Nucleus accumbens (tissue), 56 donors: Measurements from ENCODE around the gene FANCL.
A peak's percentile ranks its signal among the peaks of the same experiment; 100 is the strongest.
"Not testable (repeated sequence)": the region's sequence is repeated elsewhere in the genome, so short reads cannot be mapped to it uniquely, and the experiment has no call there.

ENCODE experiments used
- DNase-seq, 56 donors: peaks; one replicate each; lab custom pipeline; 2025; lab: John Stamatoyannopoulos, UW

The FANCL gene

DNA sequence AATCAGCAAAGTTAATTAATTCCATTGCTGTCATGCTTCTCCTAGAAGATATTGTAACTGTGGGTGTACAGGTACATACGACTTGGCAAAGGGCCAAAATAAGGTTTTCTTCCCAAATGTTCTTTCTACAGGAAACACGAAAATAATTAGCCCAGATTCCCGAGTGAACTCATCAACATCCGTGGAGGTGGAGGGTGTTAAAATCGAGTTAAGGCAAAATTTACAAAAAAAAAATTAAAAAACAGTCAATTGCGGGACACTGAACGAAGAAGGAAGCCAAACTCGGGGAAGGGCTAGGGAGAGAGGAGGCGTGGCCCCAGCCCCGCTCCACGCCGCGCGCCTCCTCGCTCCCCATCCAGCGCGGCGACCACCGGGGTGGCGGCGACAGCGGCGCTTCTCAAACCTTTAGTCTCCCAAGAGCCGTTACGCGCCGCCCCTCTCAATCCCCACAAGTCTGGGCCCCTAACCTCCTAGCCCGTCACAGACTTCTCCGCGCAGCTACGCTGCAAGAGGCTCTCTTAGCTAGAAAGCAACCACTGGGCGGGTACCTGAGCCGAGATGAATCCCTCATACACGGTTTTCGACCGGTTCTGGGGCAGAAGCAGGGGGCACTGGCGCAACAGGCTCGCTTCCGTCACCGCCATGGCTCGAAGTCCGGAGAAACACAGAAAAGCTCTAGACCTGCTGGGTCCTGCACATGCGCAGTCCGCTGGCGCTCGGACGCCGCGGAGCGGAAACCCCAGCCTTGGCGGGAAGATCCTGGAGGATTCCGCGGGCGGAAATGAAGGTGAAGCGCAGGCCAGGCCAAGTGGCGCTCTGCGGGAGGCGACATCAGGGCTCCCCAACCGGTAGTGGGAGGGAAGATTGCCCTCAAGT, at the start of gene FANCL:
Gene FANCL, minus strand, starts transcription at position 656 of the 876 bp plus-strand sequence. Its CDS starts 12 bp downstream, at position 644.
- peak; percentile 7 to 92 (median 83) for DNase-seq

DNA sequence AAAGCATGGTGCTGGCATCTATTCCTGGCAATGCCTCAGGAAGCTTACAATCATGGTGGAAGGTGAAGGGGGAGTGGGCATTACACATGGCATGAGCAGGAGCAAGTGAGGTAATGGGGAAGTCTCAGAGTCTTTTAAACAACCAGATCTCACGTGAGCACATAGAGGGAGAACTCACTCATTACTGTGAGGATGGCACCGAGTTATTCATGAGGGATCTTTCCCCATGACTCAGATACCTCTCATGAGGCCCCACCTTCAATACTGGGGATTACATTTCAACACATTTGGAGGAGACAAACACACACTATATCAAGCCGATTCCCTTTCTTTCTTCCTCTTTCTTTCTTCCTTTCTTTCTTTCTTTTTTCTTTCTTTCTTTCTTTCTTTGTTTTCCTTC, 47.9 kb upstream of the FANCL start:
- no peak for DNase-seq

DNA sequence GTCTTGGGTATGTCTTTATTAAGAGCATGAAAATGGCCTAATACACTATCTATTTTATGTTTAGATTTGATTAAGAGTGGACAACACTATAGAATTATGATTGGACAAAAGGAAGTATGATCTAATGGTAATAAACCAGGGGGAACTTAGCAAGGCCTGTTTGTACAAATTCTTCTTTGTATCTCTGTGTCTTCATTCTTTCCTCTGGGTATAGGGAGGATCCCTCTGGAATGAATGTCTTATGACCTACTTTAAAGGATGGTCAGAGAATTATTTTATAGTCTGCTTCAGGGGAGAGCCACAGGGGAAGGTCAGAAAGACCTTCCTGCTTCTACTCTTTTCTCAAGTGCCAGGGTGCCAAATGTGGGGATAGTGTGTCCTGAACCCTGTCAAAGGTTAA, 42.8 kb upstream of the FANCL start:
- no peak for DNase-seq

DNA sequence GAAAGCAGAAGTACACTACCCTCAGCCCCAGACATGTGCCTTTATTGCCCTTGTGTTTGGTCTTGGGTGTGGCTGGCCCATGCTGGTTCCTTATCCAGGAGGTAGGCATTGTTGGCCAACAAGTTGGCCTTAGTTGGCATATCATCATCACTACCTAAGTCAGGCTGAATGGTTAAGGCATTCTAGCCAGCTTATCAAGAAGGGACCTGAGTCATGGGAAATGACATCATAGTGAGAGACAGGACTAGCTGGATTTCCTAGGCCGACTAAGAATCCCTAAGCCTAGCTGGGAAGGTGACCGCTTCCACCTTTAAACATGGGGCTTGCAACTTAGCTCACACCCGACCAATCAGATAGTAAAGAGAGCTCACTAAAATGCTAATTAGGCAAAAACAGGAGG, 34.0 kb upstream of the FANCL start:
- not testable (repeated sequence) for DNase-seq

DNA sequence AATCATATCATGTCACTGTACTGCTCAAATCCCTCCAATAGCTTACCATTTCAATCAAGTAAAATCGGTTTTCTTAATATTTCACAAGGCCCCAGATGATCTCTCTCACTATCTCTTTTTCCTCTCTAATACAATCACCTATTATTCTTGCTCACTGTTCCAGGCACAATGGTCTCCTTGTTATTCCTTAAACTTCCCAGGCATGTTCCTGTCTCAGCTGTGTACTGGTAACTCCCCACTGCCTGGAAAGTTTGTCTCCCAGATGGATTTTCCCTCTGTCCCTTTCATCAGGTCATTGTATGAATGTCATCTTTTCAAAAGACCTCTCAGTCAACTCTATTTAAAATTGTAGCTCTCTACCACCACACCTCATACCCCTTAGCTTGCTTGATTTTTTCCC, 30.7 kb upstream of the FANCL start:
- DNase-seq, result peak in 9 of 56 donors; percentile 0 to 38 (median 8)

DNA sequence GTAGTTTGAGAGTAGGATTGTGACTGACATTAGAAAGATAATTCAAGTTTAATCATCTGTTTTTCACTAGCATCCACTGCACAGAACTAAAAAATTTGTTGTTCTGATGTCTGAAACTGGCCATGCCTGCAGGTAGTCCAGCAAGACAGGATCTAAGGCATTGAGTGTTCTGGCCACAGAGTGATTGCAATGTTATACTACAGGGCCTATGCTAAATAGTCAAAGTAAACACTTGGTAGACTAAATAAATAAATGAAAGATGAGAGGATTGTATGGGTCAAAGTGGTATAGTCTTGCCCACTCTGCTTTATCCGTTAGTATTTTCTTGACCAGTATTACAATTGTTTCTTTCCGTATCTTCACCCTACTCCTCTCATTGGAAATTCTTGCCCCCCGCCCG, 27.6 kb upstream of the FANCL start:
- no peak for DNase-seq

DNA sequence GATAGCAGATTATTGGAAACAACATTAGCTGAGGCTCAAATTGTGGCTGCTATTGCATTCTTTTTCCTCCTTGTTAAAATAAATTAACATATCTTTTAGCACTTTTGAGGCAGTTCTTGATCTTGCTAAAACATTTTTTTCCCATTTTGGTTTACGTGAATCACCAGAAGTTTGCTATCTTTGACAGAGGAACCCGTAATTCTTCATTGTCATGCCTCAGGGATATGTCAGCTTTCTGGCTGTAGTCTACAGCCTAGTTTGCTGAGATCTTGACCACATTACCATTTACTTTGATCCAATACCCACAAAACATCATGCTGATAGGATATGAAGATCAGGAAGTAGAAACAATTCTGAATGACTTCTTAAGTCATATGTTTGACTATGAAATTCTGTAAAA, 25.1 kb upstream of the FANCL start:
- no peak for DNase-seq

DNA sequence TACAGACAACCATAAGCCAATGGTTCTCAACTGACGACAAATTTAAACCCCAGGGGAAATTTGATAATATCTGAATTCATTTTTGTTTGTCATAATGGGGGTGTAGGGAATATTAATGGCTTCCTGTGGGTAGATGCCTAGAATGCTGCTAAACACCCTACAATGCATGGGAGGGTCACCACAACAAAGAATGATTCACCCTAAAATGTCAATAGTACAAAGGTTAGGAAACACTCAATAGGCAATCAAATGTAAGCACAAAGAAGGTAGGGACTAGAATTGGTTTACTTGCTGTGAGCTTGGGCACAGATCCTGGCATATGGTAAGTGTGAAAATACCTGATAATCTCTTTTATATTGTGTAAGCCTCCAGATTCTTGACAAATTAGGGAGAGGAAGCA, 20.1 kb upstream of the FANCL start:
- DNase-seq, result no peak

DNA sequence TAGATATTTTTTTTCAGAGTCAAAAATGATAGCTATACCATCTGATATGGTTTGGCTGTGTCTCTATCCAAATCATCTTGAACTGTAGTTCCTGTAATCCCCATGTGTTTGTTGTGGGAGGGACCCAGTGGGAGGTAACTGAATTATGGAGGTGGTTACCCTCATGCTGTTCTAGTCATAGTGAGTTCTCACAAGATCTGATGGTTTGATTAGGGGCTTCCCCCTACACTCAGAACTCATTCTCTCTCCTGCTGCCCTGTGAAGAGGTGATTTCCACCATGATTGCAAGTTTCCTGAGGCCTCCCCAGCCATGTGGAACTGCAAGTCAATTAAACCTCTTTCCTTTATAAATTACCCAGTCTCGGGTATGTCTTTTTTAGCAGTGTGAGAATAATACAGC, 17.3 kb upstream of the FANCL start:
- not testable (repeated sequence) for DNase-seq

DNA sequence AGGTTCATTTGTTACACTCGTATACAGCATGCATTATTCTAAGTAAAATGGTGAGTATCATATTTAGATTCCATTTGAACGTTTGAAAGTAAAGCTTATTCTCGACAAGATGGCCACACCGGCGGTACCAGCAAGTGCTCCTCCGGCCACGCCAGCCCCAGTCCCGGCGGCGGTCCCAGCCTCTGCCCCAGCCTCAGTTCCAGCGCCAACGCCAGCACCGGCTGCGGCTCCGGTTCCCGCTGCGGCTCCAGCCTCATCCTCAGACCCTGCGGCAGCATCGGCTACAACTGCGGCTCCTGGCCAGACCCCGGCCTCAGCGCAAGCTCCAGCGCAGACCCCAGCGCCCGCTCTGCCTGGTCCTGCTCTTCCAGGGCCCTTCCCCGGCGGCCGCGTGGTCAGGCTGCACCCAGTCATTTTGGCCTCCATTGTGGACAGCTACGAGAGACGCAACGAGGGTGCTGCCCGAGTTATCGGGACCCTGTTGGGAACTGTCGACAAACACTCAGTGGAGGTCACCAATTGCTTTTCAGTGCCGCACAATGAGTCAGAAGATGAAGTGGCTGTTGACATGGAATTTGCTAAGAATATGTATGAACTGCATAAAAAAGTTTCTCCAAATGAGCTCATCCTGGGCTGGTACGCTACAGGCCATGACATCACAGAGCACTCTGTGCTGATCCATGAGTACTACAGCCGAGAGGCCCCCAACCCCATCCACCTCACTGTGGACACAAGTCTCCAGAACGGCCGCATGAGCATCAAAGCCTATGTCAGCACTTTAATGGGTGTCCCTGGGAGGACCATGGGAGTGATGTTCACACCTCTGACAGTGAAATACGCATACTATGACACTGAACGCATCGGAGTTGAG, 10.4 kb upstream of the FANCL start:
- not testable (repeated sequence) for DNase-seq

DNA sequence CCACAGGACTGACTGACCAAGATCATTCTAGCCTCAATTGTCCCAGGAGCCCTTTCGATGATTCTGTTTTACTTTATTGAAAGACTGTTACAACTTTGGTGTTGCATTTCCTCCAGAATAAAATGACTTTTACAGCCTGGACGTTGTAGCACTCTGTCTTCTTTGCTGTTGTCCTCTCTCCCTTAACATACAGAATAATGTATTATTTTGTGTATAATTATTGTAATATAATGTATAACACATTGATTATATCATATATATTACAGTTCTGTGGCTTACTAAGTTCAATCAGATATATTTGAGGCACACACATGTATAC, 380 bp upstream of the FANCL start:
- DNase-seq, result no peak

DNA sequence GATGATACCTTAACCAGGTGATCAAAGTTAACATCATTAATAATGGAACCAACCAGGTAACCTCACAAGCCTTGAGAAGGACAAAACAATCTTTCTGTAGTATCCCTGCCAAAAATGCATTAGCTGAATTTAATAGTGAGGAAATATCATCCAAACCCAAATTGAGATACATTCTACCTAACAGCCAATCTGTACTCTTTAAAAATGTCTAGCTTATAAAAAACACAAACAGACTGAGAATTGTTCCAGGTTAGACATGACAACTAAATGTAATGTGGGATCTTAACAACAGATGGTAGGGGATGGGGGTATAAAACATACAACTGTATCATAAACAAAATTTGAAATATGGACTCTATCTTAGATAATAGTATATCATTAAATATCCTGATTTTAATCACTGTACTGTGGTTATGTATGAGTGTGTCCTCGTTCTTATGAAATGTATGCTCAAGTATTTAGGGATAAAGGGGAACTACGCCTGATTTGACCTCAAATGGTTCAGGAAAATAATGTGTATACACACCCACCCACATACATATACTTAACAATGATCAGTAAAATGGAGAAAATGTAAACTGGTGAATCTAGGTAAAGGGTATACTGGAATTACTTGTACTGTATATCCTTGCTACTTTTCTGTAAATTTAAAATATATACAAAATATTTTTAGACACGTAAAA, 1.7 kb downstream of the FANCL start:
- no peak for DNase-seq

DNA sequence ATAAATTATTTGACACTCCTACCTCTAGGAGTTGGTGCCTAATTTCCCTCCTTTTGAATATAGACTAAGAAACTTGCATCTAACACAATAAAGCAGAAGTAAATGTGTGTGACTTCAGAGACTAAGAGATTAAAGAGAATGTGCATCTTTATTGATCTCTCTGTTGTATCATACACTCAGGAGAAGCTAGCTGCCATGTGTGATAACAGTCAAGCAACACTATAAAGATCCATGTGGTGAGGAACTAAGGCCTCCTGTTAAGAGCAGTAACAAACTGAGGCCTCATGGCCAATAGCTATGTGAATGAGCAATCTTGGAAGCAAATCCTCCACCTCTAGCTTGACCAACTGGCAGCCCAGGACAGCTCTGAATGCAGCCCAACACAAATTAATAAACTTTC, 3.4 kb downstream of the FANCL start:
- no peak for DNase-seq

DNA sequence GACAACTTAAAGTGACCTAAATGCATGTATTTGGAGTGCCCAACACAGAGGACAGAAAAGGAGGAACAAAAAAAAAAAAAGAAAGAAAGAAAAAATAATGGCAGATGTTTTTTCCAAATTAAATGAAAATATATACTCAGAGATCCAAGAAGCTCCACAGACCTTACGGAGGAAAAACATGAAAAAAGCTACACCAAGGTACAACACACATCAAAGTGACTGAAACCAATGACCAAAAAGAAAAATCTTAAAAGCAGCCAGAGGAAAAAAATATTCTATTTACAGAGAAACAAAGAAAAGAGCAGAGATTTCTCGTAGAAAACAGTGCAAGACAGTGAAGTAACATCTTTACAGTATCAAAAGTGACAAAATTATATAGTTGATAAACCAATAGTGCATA, 5.1 kb downstream of the FANCL start:
- no peak for DNase-seq

DNA sequence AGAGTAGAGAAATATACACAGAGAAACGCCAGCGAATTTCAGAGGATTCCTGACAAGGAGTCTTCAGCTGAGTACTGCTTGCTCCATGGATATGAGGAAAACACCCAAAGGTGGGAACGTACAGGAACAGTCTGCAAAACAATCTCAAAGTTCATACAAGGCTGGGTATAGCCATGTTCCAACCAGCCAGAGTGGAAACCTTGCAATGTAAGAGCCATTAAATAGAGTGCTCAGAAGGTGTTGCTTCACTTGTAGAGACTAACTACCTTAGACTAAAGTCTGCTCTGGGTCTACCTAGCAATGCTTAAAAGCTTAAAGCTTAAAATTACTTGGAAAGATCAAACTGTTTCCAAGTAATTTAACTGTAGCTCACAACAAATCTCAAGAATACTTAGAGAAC, 6.0 kb downstream of the FANCL start:
- no peak for DNase-seq

DNA sequence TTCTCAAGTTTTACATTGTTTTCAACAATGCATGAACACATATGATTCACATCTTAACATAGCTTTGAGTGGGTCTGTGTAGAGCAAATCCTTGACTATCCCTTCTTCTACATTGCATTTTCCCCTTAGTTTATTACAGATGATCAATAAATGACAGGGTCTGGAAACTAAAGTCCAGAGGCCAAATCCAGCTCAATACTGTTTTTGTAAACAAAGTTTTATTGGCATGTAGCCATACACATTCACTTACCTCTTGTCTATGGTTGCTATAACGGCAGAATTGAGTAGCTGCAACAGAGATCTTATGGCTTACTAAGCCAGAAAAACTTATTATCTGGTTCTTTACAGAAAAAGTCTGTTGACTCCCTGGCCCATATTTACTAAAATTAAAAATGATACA, 12.8 kb downstream of the FANCL start:
- DNase-seq, result no peak

DNA sequence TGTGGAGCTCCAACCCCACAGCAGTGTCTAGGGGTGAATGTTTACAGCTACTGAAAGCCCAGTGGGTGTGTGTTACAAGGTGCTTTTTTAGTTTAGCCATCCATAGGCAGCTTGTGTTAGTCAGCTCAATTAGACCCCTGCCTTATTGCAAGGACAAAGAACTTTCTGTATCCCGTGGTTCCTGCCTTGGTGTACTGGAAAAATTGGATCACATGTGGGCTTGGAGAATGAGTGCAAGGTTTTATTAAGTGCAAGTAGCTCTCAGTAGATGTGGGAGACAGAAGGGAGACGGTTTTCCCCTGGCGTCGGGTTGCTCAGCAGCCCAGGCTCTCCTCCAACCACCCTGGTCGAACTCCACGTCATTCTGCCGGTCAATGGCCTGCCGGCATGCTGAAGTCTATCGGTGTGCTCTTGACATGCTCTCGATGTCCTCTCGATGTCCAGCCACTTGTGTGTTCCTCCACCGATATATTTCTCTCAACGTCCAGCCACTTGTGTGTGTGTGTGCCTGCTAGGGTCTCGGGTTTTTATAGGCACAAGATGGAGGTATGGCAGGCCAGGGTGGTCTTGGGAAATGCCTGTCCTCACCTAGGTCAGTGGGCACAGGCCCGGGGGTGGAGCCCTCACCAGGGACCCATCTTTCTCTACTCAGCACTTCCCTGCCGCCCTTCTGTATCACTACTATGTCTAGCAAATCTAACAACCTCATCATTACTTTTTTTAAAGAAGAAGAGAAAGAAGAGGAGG, 13.8 kb downstream of the FANCL start:
- DNase-seq, result peak in 1 of 56 donors; percentile 15

DNA sequence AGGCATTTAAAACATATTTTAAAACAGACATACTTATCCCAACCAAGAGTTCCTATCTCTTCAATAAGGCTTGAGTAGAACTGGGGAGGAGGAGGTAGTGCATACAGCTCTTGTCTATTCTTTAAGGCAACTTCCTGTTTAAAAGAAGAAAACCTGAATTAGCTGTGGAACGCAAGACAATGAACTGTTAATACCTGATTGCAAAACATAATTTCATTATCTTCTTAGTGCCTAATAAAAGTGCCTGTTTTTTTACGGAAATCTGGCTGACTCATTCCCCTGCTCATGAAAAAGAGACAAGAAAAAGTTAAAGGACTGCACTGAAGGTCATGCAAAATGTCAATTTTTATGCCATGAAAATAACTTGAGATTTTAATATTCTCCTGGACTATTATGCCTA, 19.2 kb downstream of the FANCL start:
- no peak for DNase-seq

DNA sequence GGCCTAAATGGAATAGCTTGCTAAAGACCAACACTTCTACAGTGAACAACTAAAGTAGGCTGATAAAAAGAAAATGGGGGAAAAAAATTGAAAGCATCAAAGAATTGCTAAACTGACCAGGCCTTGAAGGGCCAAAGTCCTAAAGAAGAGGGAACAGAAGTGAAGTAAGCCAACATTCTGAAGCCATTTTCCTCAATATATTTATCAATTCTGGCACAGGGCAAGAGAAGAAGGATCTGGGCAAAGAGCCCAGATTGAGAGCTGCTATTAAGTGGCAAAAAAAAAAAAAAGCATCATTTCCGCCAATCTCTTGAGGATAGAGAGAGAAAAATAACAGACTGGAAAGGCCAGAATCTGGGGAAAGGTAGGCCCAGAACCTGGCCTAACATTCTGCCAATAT, 25.7 kb downstream of the FANCL start:
- DNase-seq, result no peak

DNA sequence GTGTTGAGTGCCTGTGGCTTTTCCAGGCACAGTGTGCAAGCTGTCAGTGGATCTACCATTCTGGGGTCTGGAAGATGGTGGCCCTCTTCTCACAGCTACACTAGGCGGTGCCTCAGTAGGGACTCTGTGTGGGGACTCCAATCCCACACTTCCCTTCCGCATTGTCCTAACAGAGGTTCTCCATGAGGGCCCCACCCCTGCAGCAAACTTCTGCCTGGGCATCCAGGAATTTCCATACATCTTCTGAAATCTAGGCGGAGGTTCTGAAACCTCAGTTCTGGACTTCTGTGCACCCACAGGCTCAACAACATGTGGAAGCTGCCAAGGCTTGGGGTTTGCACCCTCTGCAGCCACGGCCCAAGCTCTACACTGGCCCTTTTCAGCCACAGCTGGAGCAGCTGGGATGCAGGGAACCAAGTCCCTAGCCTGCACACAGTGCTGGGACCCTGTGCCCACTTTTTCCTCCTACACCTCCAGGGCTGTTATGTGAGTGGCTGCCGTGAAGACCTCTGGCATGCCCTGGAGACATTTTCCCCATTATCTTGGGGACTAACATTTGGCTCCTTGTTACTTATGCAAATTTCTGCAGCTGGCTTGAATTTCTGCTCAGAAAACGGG, 30.1 kb downstream of the FANCL start:
- not testable (repeated sequence) for DNase-seq
